Mesothelial cell of epicardium (in vitro differentiated cells): ENCODE measurements around the gene OGA. TPM values are rescaled to one million over a fixed set of nuclear protein-coding genes. Genes with fewer than 3 reads are reported as not detected.

Source experiments
- DNase-seq, 2 experiments: peaks; one replicate each; pipeline ENCODE4 v3.0.0; 2021; ENCODE audit warnings: low spot score in 2 of 2; ENCODE audit not compliant: unreplicated experiment in 2 of 2
- H3K27ac Mint-ChIP-seq: 2 replicates; pipeline ENCODE4 v1.8.0; 2021; ENCODE audit warnings: mixed read lengths
- H3K27me3 Mint-ChIP-seq: 2 replicates; pipeline ENCODE4 v1.8.0; 2021; ENCODE audit warnings: low read depth, mixed read lengths
- H3K36me3 Mint-ChIP-seq: 2 replicates; pipeline ENCODE4 v1.8.0; 2021; ENCODE audit warnings: mixed read lengths
- H3K4me1 Mint-ChIP-seq: 2 replicates; pipeline ENCODE4 v1.8.0; 2021; ENCODE audit warnings: mixed read lengths
- H3K4me3 Mint-ChIP-seq: 2 replicates; pipeline ENCODE4 v1.8.0; 2021; ENCODE audit warnings: mild to moderate bottlenecking, moderate library complexity, mixed read lengths
- H3K9me3 Mint-ChIP-seq: 2 replicates; pipeline ENCODE4 v1.8.0; 2021; ENCODE audit warnings: mixed read lengths
- CTCF ChIP-seq: fragments of 200-600 bp; sonication (generic); IDR thresholded peaks from one replicate; pipeline ENCODE4 v1.5.0; 2021; ENCODE audit warnings: antibody characterized with exemption; ENCODE audit not compliant: unreplicated experiment
- total RNA-seq: library from RNA; stranded (reverse); gene quantifications from 3 replicates; pipeline ENCODE4 v1.2.1, GENCODE V29; 2021

The OGA gene
- total RNA-seq, 1 donor from 2014 or later = 168 TPM

- H3K9me3 Mint-ChIP-seq = no peaks in the 10 kb centered on the region
- no peak for TF ChIP-seq CTCF
- no peak for DNase-seq
- no peak overlapping the region for H3K27ac Mint-ChIP-seq
- H3K27me3 Mint-ChIP-seq = peaks cover 92% of the 10 kb centered on the region
- H3K4me1 Mint-ChIP-seq = peaks cover 19% of the 10 kb centered on the region
- H3K4me3 Mint-ChIP-seq = peak overlapping the region; percentile 42
- H3K36me3 Mint-ChIP-seq = peaks cover 8% of the 10 kb centered on the region
Measured at GRCh38 chr10:101774589-101775272, 43.5 kb downstream of the OGA start.

- H3K4me3 Mint-ChIP-seq = no peak overlapping the region
- H3K4me1 Mint-ChIP-seq = peaks cover 15% of the 10 kb centered on the region
- no peak overlapping the region for H3K27ac Mint-ChIP-seq
- no peaks in the 10 kb centered on the region for H3K9me3 Mint-ChIP-seq
- no peak for TF ChIP-seq CTCF
- H3K36me3 Mint-ChIP-seq = peaks cover 8% of the 10 kb centered on the region
- peaks cover 92% of the 10 kb centered on the region for H3K27me3 Mint-ChIP-seq
- DNase-seq = no peak
Measured at GRCh38 chr10:101773923-101774588, 44.2 kb downstream of the OGA start.

GRCh38 chr10:101772895-101773761, 45.1 kb downstream of the OGA start:
- H3K4me1 Mint-ChIP-seq = peaks cover 10% of the 10 kb centered on the region
- no peak for TF ChIP-seq CTCF
- H3K27me3 Mint-ChIP-seq = peaks cover 92% of the 10 kb centered on the region
- H3K27ac Mint-ChIP-seq = no peak overlapping the region
- no peaks in the 10 kb centered on the region for H3K9me3 Mint-ChIP-seq
- no peak overlapping the region for H3K4me3 Mint-ChIP-seq
- no peak for DNase-seq
- peaks cover 8% of the 10 kb centered on the region for H3K36me3 Mint-ChIP-seq

GRCh38 chr10:101772017-101772894, 46.0 kb downstream of the OGA start:
- no peak for TF ChIP-seq CTCF
- Mint-ChIP-seq H3K27ac (no peak overlapping the region), H3K36me3 (no peaks in the 10 kb centered on the region), H3K9me3 (no peaks in the 10 kb centered on the region), H3K27me3 (peaks cover 89% of the 10 kb centered on the region), H3K4me1 (peaks cover 7% of the 10 kb centered on the region), H3K4me3 (no peak overlapping the region)
- no peak for DNase-seq

GRCh38 chr10:101771380-101771779, 46.9 kb downstream of the OGA start:
- Mint-ChIP-seq H3K27me3 (peaks cover 89% of the 10 kb centered on the region), H3K36me3 (no peaks in the 10 kb centered on the region), H3K4me3 (no peak overlapping the region), H3K4me1 (peaks cover 7% of the 10 kb centered on the region), H3K27ac (no peak overlapping the region), H3K9me3 (no peaks in the 10 kb centered on the region)
- no peak for TF ChIP-seq CTCF
- no peak for DNase-seq
